Spinal cord (tissue), 10 donors: Measurements from ENCODE around the gene ARID3A. TPM values are rescaled to one million over a fixed set of nuclear protein-coding genes. Genes with fewer than 3 reads are reported as not detected.

Source experiments
- DNase-seq, 6 donors: peaks; one replicate each; pipeline versions ENCODE4 v3.0.0 to v3.0.0-alpha.2; 2013 to 2015; ENCODE audit warnings: low spot score in 6 of 6, low read depth in 4 of 6
- H3K27ac ChIP-seq: one replicate; pipeline ENCODE4 v1.5.1; 2013; ENCODE audit warnings: low read depth, low read length, control low read depth
- H3K27me3 ChIP-seq: one replicate; pipeline ENCODE4 v1.6.1; 2013; ENCODE audit warnings: low read length; ENCODE audit not compliant: control insufficient read depth, insufficient read depth
- H3K36me3 ChIP-seq: one replicate; pipeline ENCODE4 v1.6.1; 2013; ENCODE audit warnings: low read length; ENCODE audit not compliant: control insufficient read depth, insufficient read depth
- H3K4me1 ChIP-seq: one replicate; pipeline ENCODE4 v1.6.1; 2013; ENCODE audit warnings: low read length; ENCODE audit not compliant: control insufficient read depth, insufficient read depth
- H3K4me3 ChIP-seq: one replicate; pipeline ENCODE4 v1.5.1; 2013; ENCODE audit warnings: low read depth, low read length, control low read depth
- H3K9me3 ChIP-seq: one replicate; pipeline ENCODE4 v1.6.1; 2013; ENCODE audit warnings: low read length; ENCODE audit not compliant: control insufficient read depth, insufficient read depth
- WGBS: methylation state at CpG from one replicate; pipeline ENCODE4 v1.1.5; 2013; ENCODE audit warnings: missing lambda C conversion rate; ENCODE audit not compliant: insufficient coverage; 5-methylcytosine and 5-hydroxymethylcytosine counted together
- polyA plus RNA-seq, 2 donors: library from polyadenylated mRNA; unstranded; fragments of 120-200 nt; gene quantifications; one replicate each; pipeline ENCODE4 v1.2.1, GENCODE V29; 2013; ENCODE audit not compliant: insufficient read length in 2 of 2
- total RNA-seq, 2 donors: library from RNA; depleted of rRNA in 1 of 2; stranded (reverse); fragments of 120-200 nt in 1 of 2; fragments of >200 nt in 1 of 2; gene quantifications; one replicate each; pipeline versions ENCODE4 v1.2.3 to v1.2.4, GENCODE V29; 2013 to 2014
- donor health status: healthy.

ARID3A gene
- total and polyA plus RNA-seq, 4 donors, result 4.8 to 14.8 (median 8.9) TPM

GRCh38 chr19:960020-960419 is 34.2 kb downstream of the ARID3A start:
- H3K4me3 ChIP-seq, result no peak overlapping the region
- H3K27ac ChIP-seq, result no peak overlapping the region
- WGBS, result 77% methylated on average over 10 of the region's 12 CpGs
- H3K36me3 ChIP-seq, result peaks cover 70% of the 10 kb centered on the region
- no peak for DNase-seq
- H3K27me3 ChIP-seq, result no peaks in the 10 kb centered on the region
- no peaks in the 10 kb centered on the region for H3K9me3 ChIP-seq
- H3K4me1 ChIP-seq, result peaks cover 33% of the 10 kb centered on the region

- no peaks in the 10 kb centered on the region for H3K27me3 ChIP-seq
- no peak for DNase-seq
These were observed 34.7 kb downstream of the ARID3A start for GRCh38 chr19:960601-960938.

GRCh38 chr19:961866-962620 is 36.2 kb downstream of the ARID3A start:
- 94% methylated on average over 2 of the region's 14 CpGs for WGBS
- Histone ChIP-seq H3K27me3 (no peaks in the 10 kb centered on the region), H3K27ac (no peak overlapping the region), H3K4me1 (peaks cover 13% of the 10 kb centered on the region), H3K9me3 (no peaks in the 10 kb centered on the region), H3K4me3 (no peak overlapping the region), H3K36me3 (peaks cover 66% of the 10 kb centered on the region)
- no peak for DNase-seq

More at GRCh38 chr19:960601-960938, 34.7 kb downstream of the ARID3A start:
- Histone ChIP-seq H3K4me1 (peaks cover 28% of the 10 kb centered on the region), H3K27ac (no peak overlapping the region), H3K36me3 (peaks cover 68% of the 10 kb centered on the region), H3K4me3 (no peak overlapping the region), H3K9me3 (no peaks in the 10 kb centered on the region)
- WGBS, result 74% methylated on average over 8 of the region's 8 CpGs

- peaks cover 73% of the 10 kb centered on the region for H3K36me3 ChIP-seq
- H3K27me3 ChIP-seq, result no peaks in the 10 kb centered on the region
- peaks cover 9% of the 10 kb centered on the region for H3K4me1 ChIP-seq
- no peak overlapping the region for H3K27ac ChIP-seq
- no peak overlapping the region for H3K4me3 ChIP-seq
- DNase-seq, result no peak
- WGBS, result 84% methylated on average over 23 of the region's 31 CpGs
- no peaks in the 10 kb centered on the region for H3K9me3 ChIP-seq
These were observed 37.0 kb downstream of the ARID3A start for GRCh38 chr19:962683-963400.

- Histone ChIP-seq H3K4me1 (peaks cover 9% of the 10 kb centered on the region), H3K27ac (no peak overlapping the region), H3K27me3 (no peaks in the 10 kb centered on the region), H3K9me3 (no peaks in the 10 kb centered on the region), H3K36me3 (peaks cover 78% of the 10 kb centered on the region), H3K4me3 (no peak overlapping the region)
- WGBS, result 85% methylated on average over 11 of the region's 11 CpGs
- DNase-seq, result no peak
These were observed 37.7 kb downstream of the ARID3A start for GRCh38 chr19:963486-963951.

GRCh38 chr19:964116-964520 is 38.3 kb downstream of the ARID3A start:
- no peaks in the 10 kb centered on the region for H3K27me3 ChIP-seq
- no peaks in the 10 kb centered on the region for H3K9me3 ChIP-seq
- 98% methylated on average over 16 of the region's 16 CpGs for WGBS
- H3K27ac ChIP-seq, result no peak overlapping the region
- no peak overlapping the region for H3K4me3 ChIP-seq
- no peak for DNase-seq
- peaks cover 9% of the 10 kb centered on the region for H3K4me1 ChIP-seq
- H3K36me3 ChIP-seq, result peaks cover 80% of the 10 kb centered on the region

- Histone ChIP-seq H3K27me3 (no peaks in the 10 kb centered on the region), H3K4me1 (peaks cover 9% of the 10 kb centered on the region), H3K27ac (no peak overlapping the region), H3K9me3 (no peaks in the 10 kb centered on the region), H3K4me3 (no peak overlapping the region), H3K36me3 (peaks cover 78% of the 10 kb centered on the region)
- 98% methylated on average over 19 of the region's 19 CpGs for WGBS
- no peak for DNase-seq
These were observed 39.2 kb downstream of the ARID3A start for GRCh38 chr19:964761-965694.

GRCh38 chr19:966485-967088 is 40.8 kb downstream of the ARID3A start:
- H3K4me1 ChIP-seq, result no peaks in the 10 kb centered on the region
- H3K27ac ChIP-seq, result no peak overlapping the region
- WGBS, result 96% methylated on average over 12 of the region's 17 CpGs
- no peak for DNase-seq
- H3K9me3 ChIP-seq, result peaks cover 3% of the 10 kb centered on the region
- no peak overlapping the region for H3K4me3 ChIP-seq
- peaks cover 79% of the 10 kb centered on the region for H3K36me3 ChIP-seq
- no peaks in the 10 kb centered on the region for H3K27me3 ChIP-seq

GRCh38 chr19:970695-971094 is 44.9 kb downstream of the ARID3A start:
- WGBS, result 91% methylated on average over 14 of the region's 14 CpGs

More at GRCh38 chr19:970695-971094, 44.9 kb downstream of the ARID3A start:
- H3K4me3 ChIP-seq, result no peak overlapping the region
- H3K9me3 ChIP-seq, result peaks cover 3% of the 10 kb centered on the region
- peaks cover 73% of the 10 kb centered on the region for H3K36me3 ChIP-seq
- no peaks in the 10 kb centered on the region for H3K4me1 ChIP-seq
- DNase-seq, result no peak
- H3K27ac ChIP-seq, result no peak overlapping the region
- H3K27me3 ChIP-seq, result no peaks in the 10 kb centered on the region
